Measurements from ENCODE around the gene NPAS2.

GRCh38 chr2:100984892-100985307 lies 165.0 kb downstream of the NPAS2 start:
- TF ChIP-seq CTCF (IDR thresholded peaks at IDR 0.05; ENCODE audit: control extremely low read depth in 1 of 3, insufficient read depth in 1 of 3, low read depth in 1 of 3, low read length in 3 of 3): peak; percentile 84 to 96 (median 90)
- TF ChIP-seq MAX (IDR thresholded peaks at IDR 0.05): no peak
- TF ChIP-seq RXRA (IDR thresholded peaks at IDR 0.05; ENCODE audit: insufficient read depth, low read depth, low read length): no peak
- TF ChIP-seq SP4 (IDR thresholded peaks at IDR 0.05; ENCODE audit: low read length): no peak
- TF ChIP-seq HDAC2 (IDR thresholded peaks at IDR 0.05; ENCODE audit: borderline replicate concordance in 1 of 2, low read depth in 2 of 2, low read length in 2 of 2): no peak
- no peak for TF ChIP-seq PHF8 (conservative IDR thresholded peaks at IDR 0.05; ENCODE audit: low read depth, low read length)
- no peak for TF ChIP-seq EP300 (IDR thresholded peaks at IDR 0.05; ENCODE audit: borderline replicate concordance in 1 of 2, low read depth in 2 of 2, low read length in 2 of 2)
- no peak for TF ChIP-seq POLR2AphosphoS5 (IDR thresholded peaks at IDR 0.05; ENCODE audit: low read depth, low read length)
- no peak for TF ChIP-seq BCL11A (IDR thresholded peaks at IDR 0.05; ENCODE audit: low read depth in 2 of 2, low read length in 2 of 2)
- no peak for TF ChIP-seq TAF1 (IDR thresholded peaks at IDR 0.05; ENCODE audit: low read depth, low read length)
- TF ChIP-seq ASH2L (IDR thresholded peaks at IDR 0.05; ENCODE audit: low read length): no peak
- no peak for TF ChIP-seq CEBPB (IDR thresholded peaks at IDR 0.05; ENCODE audit: low read depth, low read length)
- TF ChIP-seq SP2 (IDR thresholded peaks at IDR 0.05; ENCODE audit: low read length): no peak
- no peak for TF ChIP-seq SUZ12 (IDR thresholded peaks at IDR 0.05; ENCODE audit: low read length)

Measured in H1 (cell line).